Iris pigment epithelial cell (primary cell): ENCODE measurements around the gene SNRPD2.

Experiments used
- DNase-seq: peaks from one replicate; pipeline ENCODE4 v3.0.0-alpha.2; 2011; ENCODE audit warnings: low read depth

SNRPD2 gene

GRCh38 chr19:45657520-45658167 lies 34.1 kb downstream of the SNRPD2 start:
- DNase-seq: no peak

GRCh38 chr19:45655073-45655472 lies 36.7 kb downstream of the SNRPD2 start:
- DNase-seq: no peak

- no peak for DNase-seq
These were observed 38.1 kb downstream of the SNRPD2 start for GRCh38 chr19:45653634-45654033.

GRCh38 chr19:45650722-45651121 lies 41.0 kb downstream of the SNRPD2 start:
- no peak for DNase-seq

GRCh38 chr19:45646345-45646698 lies 45.4 kb downstream of the SNRPD2 start:
- DNase-seq: no peak

GRCh38 chr19:45645631-45646344 lies 46.0 kb downstream of the SNRPD2 start:
- peak; percentile 96 for DNase-seq

- DNase-seq: no peak
These were observed 46.6 kb downstream of the SNRPD2 start for GRCh38 chr19:45645068-45645630.

GRCh38 chr19:45643927-45644771 lies 47.6 kb downstream of the SNRPD2 start:
- no peak for DNase-seq

GRCh38 chr19:45643024-45643926 lies 48.5 kb downstream of the SNRPD2 start:
- DNase-seq: peak; percentile 76

GRCh38 chr19:45641274-45642105 lies 50.3 kb downstream of the SNRPD2 start:
- DNase-seq: peak; percentile 72

- DNase-seq: no peak
These were observed 50.9 kb downstream of the SNRPD2 start for GRCh38 chr19:45640849-45641273.

GRCh38 chr19:45638930-45639729 lies 52.6 kb downstream of the SNRPD2 start, which contains the start of gene EML2:
EML2 (minus strand) TSS chr19:45639397; CDS start chr19:45639376, 21 bp downstream.
- peak; percentile 17 for DNase-seq

- DNase-seq: peak; percentile 60
These were observed 53.7 kb downstream of the SNRPD2 start for GRCh38 chr19:45637890-45638667.
